SU-DHL-6 (cell line): Measurements from ENCODE around the gene MRPL4.

ENCODE experiments used
- H2AFZ ChIP-seq: fragments of 200-600 bp; sonication (generic); 2 replicates; pipeline ENCODE4 v1.6.1; 2014; ENCODE audit warnings: low read depth, mild to moderate bottlenecking, moderate library complexity, mixed read lengths, antibody characterized with exemption, low read length; ENCODE audit not compliant: severe bottlenecking
- H3F3A ChIP-seq: fragments of 200-600 bp; shearing (Covaris generic); 2 replicates; pipeline ENCODE4 v1.6.0; 2016; ENCODE audit warnings: antibody characterized with exemption, mild to moderate bottlenecking; ENCODE audit not compliant: insufficient read depth
- H3K27ac ChIP-seq: fragments of 200-600 bp; sonication (generic); 2 replicates; pipeline ENCODE4 v1.5.1; 2016; ENCODE audit warnings: low read depth, mild to moderate bottlenecking, low read length, moderate library complexity, mixed read lengths
- H3K27me3 ChIP-seq: fragments of 200-600 bp; sonication (generic), shearing (Covaris generic); 2 replicates; pipeline ENCODE4 v1.6.0; 2014; ENCODE audit warnings: mild to moderate bottlenecking, low read length
- H3K36me3 ChIP-seq: fragments of 200-600 bp; sonication (generic); 2 replicates; pipeline ENCODE4 v1.6.1; 2014; ENCODE audit warnings: mild to moderate bottlenecking, low read length, mixed read lengths
- H3K4me2 ChIP-seq: fragments of 300-600, 200-600 bp; shearing (Covaris generic), sonication (generic); 2 replicates; pipeline ENCODE4 v1.6.0; 2014; ENCODE audit warnings: low read length, low read depth, mild to moderate bottlenecking; ENCODE audit not compliant: poor library complexity, severe bottlenecking
- H3K4me3 ChIP-seq: fragments of 200-600 bp; sonication (generic); 2 replicates; pipeline ENCODE4 v1.5.1; 2014; ENCODE audit warnings: antibody characterized with exemption, low read length, mild to moderate bottlenecking, mixed read lengths; ENCODE audit not compliant: insufficient read depth, poor library complexity, severe bottlenecking
- H3K79me2 ChIP-seq: fragments of 200-600 bp; sonication (generic); 2 replicates; pipeline ENCODE4 v1.6.1; 2014; ENCODE audit warnings: mild to moderate bottlenecking, low read length, moderate library complexity; ENCODE audit not compliant: insufficient read depth
- H3K9ac ChIP-seq: fragments of 200-600 bp; sonication (generic); 2 replicates; pipeline ENCODE4 v1.7.0; 2014; ENCODE audit warnings: mild to moderate bottlenecking, low read length
- H3K9me2 ChIP-seq: fragments of 200-600 bp; sonication (generic); replicated peaks from 2 replicates; pipeline ENCODE4 v1.6.1; 2014; ENCODE audit warnings: low read length; ENCODE audit not compliant: insufficient read depth
- H3K9me3 ChIP-seq: fragments of 200-600 bp; sonication (generic); 2 replicates; pipeline ENCODE4 v1.6.1; 2014; ENCODE audit warnings: low read length, mixed read lengths; ENCODE audit not compliant: insufficient read depth
- H4K20me1 ChIP-seq: fragments of 200-600 bp; sonication (generic); 2 replicates; pipeline ENCODE4 v1.6.1; 2014; ENCODE audit warnings: low read depth, mild to moderate bottlenecking, antibody characterized with exemption, low read length, moderate library complexity, mixed read lengths
- EZH2phosphoT487 ChIP-seq: fragments of 200-600 bp; sonication (generic), shearing (Covaris generic); conservative IDR thresholded peaks from 2 replicates; pipeline ENCODE4 v1.6.1; 2018; ENCODE audit warnings: mild to moderate bottlenecking, antibody characterized with exemption, low read length, moderate library complexity, mixed read lengths
- TF ChIP-seq, protein P1 (sequence below): fragments of 200-600 bp; sonication (generic); IDR thresholded peaks from one replicate; pipeline ENCODE4 v1.5.1; 2017; ENCODE audit warnings: antibody characterized with exemption, mild to moderate bottlenecking, low read length, moderate library complexity; ENCODE audit not compliant: insufficient read depth, poor library complexity, severe bottlenecking

The MRPL4 gene

DNA sequence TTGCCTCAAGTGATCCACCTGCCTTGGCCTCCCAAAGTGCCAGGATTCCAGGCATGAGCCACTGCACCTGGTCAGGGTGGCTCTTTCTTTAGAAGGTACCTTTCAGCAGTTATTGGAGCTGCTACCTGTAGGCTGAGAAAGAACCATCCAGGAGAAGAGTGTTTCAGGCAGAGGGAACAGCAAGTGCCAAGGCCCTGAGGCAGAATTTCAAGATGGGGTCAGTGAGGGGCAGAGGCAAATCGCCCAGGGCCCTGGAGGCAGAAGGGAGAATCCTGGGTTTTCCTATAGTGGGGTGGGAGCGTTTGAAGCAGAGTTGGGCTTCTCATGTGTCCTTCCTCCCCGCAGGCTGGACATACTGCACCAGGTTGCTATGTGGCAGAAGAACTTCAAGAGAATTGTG is 2.2 kb downstream of the MRPL4 start:
- H2AFZ ChIP-seq, result no peak overlapping the region
- H4K20me1 ChIP-seq, result no peaks in the 10 kb centered on the region
- H3K79me2 ChIP-seq, result peaks cover 24% of the 10 kb centered on the region
- TF ChIP-seq EZH2phosphoT487, result no peak
- TF ChIP-seq, protein P1, sequence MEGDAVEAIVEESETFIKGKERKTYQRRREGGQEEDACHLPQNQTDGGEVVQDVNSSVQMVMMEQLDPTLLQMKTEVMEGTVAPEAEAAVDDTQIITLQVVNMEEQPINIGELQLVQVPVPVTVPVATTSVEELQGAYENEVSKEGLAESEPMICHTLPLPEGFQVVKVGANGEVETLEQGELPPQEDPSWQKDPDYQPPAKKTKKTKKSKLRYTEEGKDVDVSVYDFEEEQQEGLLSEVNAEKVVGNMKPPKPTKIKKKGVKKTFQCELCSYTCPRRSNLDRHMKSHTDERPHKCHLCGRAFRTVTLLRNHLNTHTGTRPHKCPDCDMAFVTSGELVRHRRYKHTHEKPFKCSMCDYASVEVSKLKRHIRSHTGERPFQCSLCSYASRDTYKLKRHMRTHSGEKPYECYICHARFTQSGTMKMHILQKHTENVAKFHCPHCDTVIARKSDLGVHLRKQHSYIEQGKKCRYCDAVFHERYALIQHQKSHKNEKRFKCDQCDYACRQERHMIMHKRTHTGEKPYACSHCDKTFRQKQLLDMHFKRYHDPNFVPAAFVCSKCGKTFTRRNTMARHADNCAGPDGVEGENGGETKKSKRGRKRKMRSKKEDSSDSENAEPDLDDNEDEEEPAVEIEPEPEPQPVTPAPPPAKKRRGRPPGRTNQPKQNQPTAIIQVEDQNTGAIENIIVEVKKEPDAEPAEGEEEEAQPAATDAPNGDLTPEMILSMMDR, result no peak
- no peak overlapping the region for H3K4me3 ChIP-seq
- no peaks in the 10 kb centered on the region for H3K27me3 ChIP-seq
- H3F3A ChIP-seq, result peaks cover 4% of the 10 kb centered on the region; the same call in 1 of the 2 replicates
- no peaks in the 10 kb centered on the region for H3K9me3 ChIP-seq
- H3K36me3 ChIP-seq, result 0 out of 2 replicates have a peak, but pooled peaks cover 3% of the 10 kb centered on the region
- H3K9ac ChIP-seq, result no peak overlapping the region
- no peak overlapping the region for H3K27ac ChIP-seq
- no peak overlapping the region for H3K4me2 ChIP-seq
- H3K9me2 ChIP-seq, result no peaks in the 10 kb centered on the region

DNA sequence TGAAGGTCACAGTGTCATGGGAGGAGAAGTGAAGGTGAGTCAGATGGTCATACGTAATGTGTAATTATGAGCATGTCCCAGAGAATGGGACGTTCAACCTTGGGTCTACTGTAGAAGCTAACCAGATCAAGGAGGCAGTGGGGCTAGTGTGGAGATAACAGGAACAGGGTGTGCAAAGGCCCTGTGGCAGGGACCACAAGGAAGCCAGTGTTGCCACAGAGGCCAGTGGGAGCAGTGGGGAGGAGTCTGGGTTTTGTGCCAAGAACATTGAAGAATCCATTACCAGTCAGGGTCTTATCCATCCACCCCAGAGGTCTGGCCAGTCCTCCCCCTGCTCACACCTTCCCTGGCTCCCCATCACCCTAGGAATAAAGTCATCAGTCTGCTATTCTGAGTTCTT is 3.3 kb downstream of the MRPL4 start:
- peaks cover 7% of the 10 kb centered on the region; the same call in 1 of the 2 replicates for H3F3A ChIP-seq
- 0 out of 2 replicates have a peak, but pooled peaks cover 3% of the 10 kb centered on the region for H3K36me3 ChIP-seq

DNA sequence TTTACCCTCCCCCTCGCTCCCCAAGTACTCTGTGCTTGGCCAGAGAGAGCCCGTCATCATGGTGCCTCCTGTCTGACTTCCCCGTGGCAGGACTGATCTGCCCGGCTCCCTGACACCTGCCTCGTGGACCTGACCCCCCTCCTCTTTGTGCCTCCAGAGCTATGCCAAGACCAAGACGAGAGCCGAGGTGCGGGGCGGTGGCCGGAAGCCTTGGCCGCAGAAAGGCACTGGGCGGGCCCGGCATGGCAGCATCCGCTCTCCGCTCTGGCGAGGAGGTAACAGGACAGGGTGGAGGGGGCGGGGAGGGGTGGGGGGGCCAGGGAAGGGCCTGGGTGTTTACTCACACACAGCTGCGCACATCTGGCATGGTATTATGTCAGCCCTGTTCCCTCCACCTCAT is 4.5 kb downstream of the MRPL4 start:
- no peak overlapping the region for H3K27ac ChIP-seq
- H3K79me2 ChIP-seq, result peaks cover 24% of the 10 kb centered on the region
- no peak overlapping the region for H2AFZ ChIP-seq
- 0 out of 2 replicates have a peak, but pooled peaks cover 3% of the 10 kb centered on the region for H3F3A ChIP-seq
- H3K9me2 ChIP-seq, result no peaks in the 10 kb centered on the region
- H3K36me3 ChIP-seq, result 0 out of 2 replicates have a peak, but pooled peaks cover 3% of the 10 kb centered on the region
- no peak for TF ChIP-seq EZH2phosphoT487
- TF ChIP-seq, protein P1, result no peak
- no peaks in the 10 kb centered on the region for H3K9me3 ChIP-seq
- no peaks in the 10 kb centered on the region for H3K27me3 ChIP-seq
- no peaks in the 10 kb centered on the region for H4K20me1 ChIP-seq
- no peak overlapping the region for H3K9ac ChIP-seq
- H3K4me2 ChIP-seq, result no peak overlapping the region
- no peak overlapping the region for H3K4me3 ChIP-seq

More for the DNA sequence above, 3.3 kb downstream of the MRPL4 start:
- H3K27ac ChIP-seq, result no peak overlapping the region
- H3K4me2 ChIP-seq, result no peak overlapping the region
- H2AFZ ChIP-seq, result no peak overlapping the region
- peaks cover 24% of the 10 kb centered on the region for H3K79me2 ChIP-seq
- H4K20me1 ChIP-seq, result no peaks in the 10 kb centered on the region
- no peak overlapping the region for H3K9ac ChIP-seq
- no peaks in the 10 kb centered on the region for H3K27me3 ChIP-seq
- TF ChIP-seq EZH2phosphoT487, result no peak
- TF ChIP-seq, protein P1, result no peak
- no peaks in the 10 kb centered on the region for H3K9me2 ChIP-seq
- H3K4me3 ChIP-seq, result no peak overlapping the region
- no peaks in the 10 kb centered on the region for H3K9me3 ChIP-seq
